ENCODE measurements around the gene CAPN14.

Gene CAPN14

GRCh38 chr2:31232586-31232985 lies 15.3 kb upstream of the CAPN14 start:
- no peak for TF ChIP-seq CTCF (IDR thresholded peaks at IDR 0.05; ENCODE audit: insufficient read depth, low read depth, low read length, missing control alignments)
- H3K4me3 ChIP-seq (ENCODE audit: low read depth, low read length): no peak overlapping the region
- no peak for DNase-seq (ENCODE audit: low read depth)

DNA sequence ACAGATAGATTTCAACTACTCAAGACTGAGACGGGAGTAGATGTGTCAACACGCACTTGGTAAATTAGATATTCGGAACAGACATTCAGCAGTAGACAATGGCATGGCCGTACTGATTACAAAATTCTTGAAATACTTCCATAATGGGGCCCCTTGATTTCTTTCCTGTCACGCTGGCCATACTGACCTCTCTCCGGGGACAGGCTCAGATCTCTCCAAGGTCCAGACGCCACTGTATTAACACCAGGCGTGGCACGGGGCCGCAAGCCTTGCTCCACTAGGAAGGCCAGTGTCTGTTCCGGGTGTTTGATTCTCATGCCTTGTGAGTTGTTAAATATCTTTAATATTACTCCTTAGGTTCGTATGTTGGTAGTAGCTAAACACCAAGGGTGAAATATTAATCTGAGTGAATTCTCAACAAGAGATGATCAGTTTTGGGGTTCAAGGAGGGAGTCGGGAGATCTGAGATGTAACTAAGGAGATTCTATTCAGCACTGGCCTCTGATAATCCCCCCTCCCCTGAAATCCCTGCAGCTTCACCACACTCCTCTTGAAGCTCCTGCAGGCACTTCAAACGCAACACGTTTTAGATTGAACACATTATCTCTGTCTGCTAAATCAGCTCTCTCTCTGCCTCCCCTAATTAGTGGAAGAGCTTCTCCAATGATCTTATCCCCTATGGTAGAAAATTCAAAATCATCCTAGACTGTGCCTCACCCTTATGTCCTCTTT lies 14.4 kb upstream of the CAPN14 start:
- no peak for TF ChIP-seq CTCF (IDR thresholded peaks at IDR 0.05; ENCODE audit: insufficient read depth, low read depth, low read length, missing control alignments)
- no peak for DNase-seq (ENCODE audit: low read depth)
- no peak overlapping the region for H3K4me3 ChIP-seq (ENCODE audit: low read depth, low read length)

- no peak overlapping the region for H3K4me3 ChIP-seq (ENCODE audit: low read depth, low read length)
- no peak for DNase-seq (ENCODE audit: low read depth)
- TF ChIP-seq CTCF (IDR thresholded peaks at IDR 0.05; ENCODE audit: insufficient read depth, low read depth, low read length, missing control alignments): no peak
Measured at GRCh38 chr2:31230751-31231150, 13.4 kb upstream of the CAPN14 start.

DNA sequence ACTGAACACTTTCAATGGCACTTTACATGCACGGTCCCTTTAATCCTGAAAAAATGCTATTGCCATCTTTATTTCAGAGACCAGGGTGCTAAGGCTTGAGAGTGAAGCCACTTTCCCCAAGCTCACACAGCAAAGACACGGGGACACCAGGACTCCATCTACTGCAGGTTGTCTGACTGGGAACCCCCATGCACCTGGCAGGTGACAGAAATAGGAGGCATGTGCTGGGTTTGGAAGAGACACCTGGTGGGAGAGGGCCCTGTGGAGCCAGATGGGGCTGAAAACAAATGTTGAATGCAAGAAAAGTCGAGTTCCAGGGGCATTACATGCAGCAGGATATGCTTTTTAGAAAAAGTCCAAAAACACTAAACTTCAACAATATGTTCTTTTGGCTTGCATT lies 11.4 kb upstream of the CAPN14 start:
- TF ChIP-seq CTCF (IDR thresholded peaks at IDR 0.05; ENCODE audit: insufficient read depth, low read depth, low read length, missing control alignments): no peak
- no peak overlapping the region for H3K4me3 ChIP-seq (ENCODE audit: low read depth, low read length)
- no peak for DNase-seq (ENCODE audit: low read depth)

DNA sequence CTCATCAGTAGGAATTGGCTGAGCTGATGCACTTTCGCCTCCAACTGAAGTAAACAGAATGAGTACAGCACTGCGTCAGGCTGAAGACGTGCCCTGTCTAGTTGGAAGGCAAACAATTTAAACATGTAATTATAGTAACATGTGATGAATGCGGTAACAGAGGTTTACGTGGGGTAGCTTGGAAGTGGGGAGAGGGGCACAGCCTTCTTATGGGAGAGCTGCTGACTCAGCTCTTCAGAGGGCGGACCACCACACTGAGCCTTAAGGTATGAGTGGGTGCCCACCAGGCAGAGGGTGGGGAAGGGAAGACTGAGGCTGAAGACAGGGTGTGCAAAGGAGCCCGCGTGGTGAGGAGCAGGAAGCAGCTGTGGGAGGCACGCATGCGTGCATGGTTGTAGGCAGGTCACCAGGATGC lies 10.4 kb upstream of the CAPN14 start:
- no peak for TF ChIP-seq CTCF (IDR thresholded peaks at IDR 0.05; ENCODE audit: insufficient read depth, low read depth, low read length, missing control alignments)
- H3K4me3 ChIP-seq (ENCODE audit: low read depth, low read length): no peak overlapping the region
- DNase-seq (ENCODE audit: low read depth): no peak

DNA sequence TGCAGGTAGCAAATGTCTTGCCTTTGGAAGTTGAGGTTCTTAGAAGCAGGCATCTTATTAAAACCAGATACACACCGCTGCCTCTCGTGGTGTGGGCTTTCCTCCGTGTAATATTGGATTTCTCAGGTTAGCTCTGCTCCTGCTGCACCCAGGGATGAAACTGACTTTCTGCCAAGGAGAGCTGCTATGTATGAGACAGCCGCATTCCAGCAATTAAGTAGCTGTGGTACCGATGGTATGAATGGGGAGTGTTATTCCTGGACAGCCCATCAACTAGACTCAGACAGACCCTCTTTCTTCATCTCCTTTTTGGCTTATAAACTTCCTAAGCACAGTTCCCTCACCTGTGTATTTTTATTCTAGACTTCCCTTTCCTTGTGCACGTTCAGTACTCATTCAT lies 9.8 kb upstream of the CAPN14 start:
- no peak overlapping the region for H3K4me3 ChIP-seq (ENCODE audit: low read depth, low read length)
- no peak for DNase-seq (ENCODE audit: low read depth)
- no peak for TF ChIP-seq CTCF (IDR thresholded peaks at IDR 0.05; ENCODE audit: insufficient read depth, low read depth, low read length, missing control alignments)

DNA sequence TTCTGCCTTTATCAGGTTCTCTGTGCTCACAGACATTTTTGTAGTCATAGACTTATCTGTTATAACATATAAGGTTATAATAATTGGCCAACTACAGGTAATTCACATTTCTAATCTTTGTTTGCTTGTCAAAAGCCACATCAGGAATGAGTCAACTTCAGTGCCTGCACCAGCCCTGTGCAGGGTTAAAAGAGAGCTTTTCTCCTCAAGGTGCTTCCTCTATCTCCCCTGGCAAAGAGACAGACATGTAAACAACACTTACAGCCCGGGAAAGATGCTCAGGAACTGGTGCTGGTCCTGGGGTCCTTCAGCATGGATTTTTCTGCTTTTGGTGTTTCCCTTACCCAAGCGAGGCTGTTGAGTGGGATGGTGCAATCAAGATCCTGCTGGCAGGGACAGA lies 9.0 kb upstream of the CAPN14 start:
- no peak for TF ChIP-seq CTCF (IDR thresholded peaks at IDR 0.05; ENCODE audit: insufficient read depth, low read depth, low read length, missing control alignments)
- no peak for DNase-seq (ENCODE audit: low read depth)
- no peak overlapping the region for H3K4me3 ChIP-seq (ENCODE audit: low read depth, low read length)

Measured in GM12865 (cell line).